ENCODE results near the gene TMEM190. TPM values are rescaled to one million over a fixed set of nuclear protein-coding genes. Genes with fewer than 3 reads are reported as not detected.

Gene TMEM190
- total RNA-seq, 1 experiment from 2014 or later: not detected

GRCh38 chr19:55341595-55342531 lies 34.8 kb upstream of the TMEM190 start:
- POLR2A ChIA-PET: no interaction called here
- TF ChIP-seq POLR2A (IDR thresholded peaks at IDR 0.05; ENCODE audit: borderline replicate concordance, extremely low read depth, insufficient read depth, insufficient read length): no peak
- TF ChIP-seq EZH2phosphoT487 (IDR thresholded peaks at IDR 0.05; ENCODE audit: borderline replicate concordance): no peak
- no peak for TF ChIP-seq SIN3A (IDR thresholded peaks at IDR 0.05; ENCODE audit: low read depth)
- TF ChIP-seq RAD21 (IDR thresholded peaks at IDR 0.05; ENCODE audit: low read depth): no peak
- TF ChIP-seq JUND (IDR thresholded peaks at IDR 0.05): no peak
- no peak; the same call in 1 of the 2 replicates for TF ChIP-seq SP1 (IDR thresholded peaks at IDR 0.05; ENCODE audit: low read depth)
- TF ChIP-seq ELF1 (IDR thresholded peaks at IDR 0.05; ENCODE audit: borderline replicate concordance, low read depth): no peak
- TF ChIP-seq REST (IDR thresholded peaks at IDR 0.05; ENCODE audit: low read depth): no peak
- RAD21 ChIA-PET (ENCODE audit: low non-redundant PET in 1 of 2, low total read pairs in 2 of 2, uncharacterized antibody in 2 of 2, unreplicated experiment in 2 of 2): no interaction called here
- intact Hi-C loops (cut with micrococcal nuclease): no loop called here
- H3K9me2 ChIP-seq (ENCODE audit: insufficient read depth): no peaks in the 10 kb centered on the region
- H3K27me3 ChIP-seq (ENCODE audit: insufficient read depth, low read length): no peaks in the 10 kb centered on the region
- no peak overlapping the region for H2AFZ ChIP-seq (ENCODE audit: low read depth, low read length, poor library complexity, severe bottlenecking)
- no peak for DNase-seq (ENCODE audit: low read depth, low spot score)
- TSS peak; percentile 65 for BruUV-seq (replicated peaks)
- H4K20me1 ChIP-seq (ENCODE audit: insufficient read depth): no peaks in the 10 kb centered on the region
- peak overlapping the region; percentile 16 to 74; a peak in 3 of 4 replicates for H3K4me3 ChIP-seq (replicated peaks in 1 of 2; ENCODE audit: low read depth in 1 of 2, low read length in 2 of 2)
- peaks cover 9% of the 10 kb centered on the region; the same call in 1 of the 2 replicates for H3K79me2 ChIP-seq (ENCODE audit: insufficient read depth, low read length)
- CTCF ChIA-PET: no interaction called here
- H3K9me3 ChIP-seq (ENCODE audit: control insufficient read depth in 1 of 2, insufficient read depth in 1 of 2, low read depth in 1 of 2, low read length in 2 of 2): no peaks in the 10 kb centered on the region
- peak overlapping the region; percentile 85; the same call in 1 of the 2 replicates for H3K9ac ChIP-seq (ENCODE audit: low read length)
- peak overlapping the region; percentile 98 for H3K4me2 ChIP-seq (ENCODE audit: low read length)
- no peak overlapping the region for H3K27ac ChIP-seq (ENCODE audit: low read depth, low read length)
- peaks cover 4 to 5% of the 10 kb centered on the region in 2 experiments; a peak in 3 of 4 replicates for H3K36me3 ChIP-seq (ENCODE audit: control insufficient read depth in 1 of 2, insufficient read depth in 2 of 2, low read length in 2 of 2)
- no peak for ATAC-seq
- peaks cover 17 to 48% of the 10 kb centered on the region in 2 experiments for H3K4me1 ChIP-seq (ENCODE audit: control insufficient read depth in 1 of 2, insufficient read depth in 2 of 2, low read length in 2 of 2)
